Endothelial cell of umbilical vein (primary cell): ENCODE measurements around the gene QSOX2. TPM values are rescaled to one million over a fixed set of nuclear protein-coding genes. Genes with fewer than 3 reads are reported as not detected.

Source experiments
- BruUV-seq: library from RNA; stranded (reverse); fragments of 400-500 nt; replicated peaks from 2 replicates; lab custom pipeline; 2021; lab: Mats Ljungman, UMichigan
- CTCF ChIA-PET: fragments of 300-600, 350-600 bp; sonication (Branson Sonifier 250); formaldehyde crosslinking; loops from one replicate; lab custom pipeline; 2021; ENCODE audit warnings: antibody characterized with exemption, inconsistent platforms; lab: Charles Lee
- POLR2A ChIA-PET: fragments of 300-600, 350-600 bp; sonication (Branson Sonifier 250); formaldehyde crosslinking; loops from one replicate; lab custom pipeline; 2021; ENCODE audit warnings: antibody characterized with exemption, inconsistent platforms; lab: Charles Lee
- DNase-seq: peaks from one replicate; pipeline ENCODE4 v3.0.0-alpha.2; 2011; ENCODE audit warnings: low read depth, low spot score
- FAIRE-seq: peaks from 2 replicates; lab custom pipeline; 2011; peaks lifted over from hg19 to GRCh38; lab: Jason Lieb, UNC
- H2AFZ ChIP-seq: 2 replicates; pipeline ENCODE4 v1.6.0; 2012; ENCODE audit warnings: low read depth, low read length, control low read depth, inconsistent platforms
- H3K27ac ChIP-seq: 2 replicates; pipeline ENCODE4 v1.5.1; 2011; ENCODE audit warnings: low read depth, mild to moderate bottlenecking, control low read depth, low read length, moderate library complexity; ENCODE audit not compliant: insufficient read depth
- H3K27me3 ChIP-seq, 2 experiments: 2 replicates each; pipeline versions ENCODE4 v1.6.0 to v1.6.1; 2011; ENCODE audit warnings: low read length in 2 of 2, mixed read lengths in 1 of 2; ENCODE audit not compliant: control insufficient read depth in 2 of 2, insufficient read depth in 2 of 2
- H3K36me3 ChIP-seq, 2 experiments: 2 replicates in 1 of 2; 3 replicates in 1 of 2; pipeline ENCODE4 v1.5.1; 2011; ENCODE audit warnings: low read length in 2 of 2, mild to moderate bottlenecking in 1 of 2, moderate library complexity in 1 of 2; ENCODE audit not compliant: control insufficient read depth in 2 of 2, insufficient read depth in 2 of 2; ENCODE audit errors: extremely low read depth in 1 of 2
- H3K4me1 ChIP-seq: 3 replicates; pipeline ENCODE4 v1.5.1; 2011; ENCODE audit warnings: mild to moderate bottlenecking, low read length; ENCODE audit not compliant: control insufficient read depth, insufficient read depth; ENCODE audit errors: extremely low read depth
- H3K4me2 ChIP-seq: 2 replicates; pipeline ENCODE4 v1.6.1; 2011; ENCODE audit warnings: low read length, control low read depth, mixed read lengths; ENCODE audit not compliant: insufficient read depth
- H3K4me3 ChIP-seq, 3 experiments: fragments of 200-600 bp in 1 of 3; sonication (generic), shearing (Covaris generic) in 1 of 3; replicated peaks in 1 of 3; 2 replicates each; pipeline ENCODE4 v1.5.1; 2011 to 2016; ENCODE audit warnings: control low read depth in 3 of 3, low read length in 3 of 3, mild to moderate bottlenecking in 2 of 3, inconsistent platforms in 1 of 3, low read depth in 1 of 3, moderate library complexity in 1 of 3; ENCODE audit not compliant: insufficient read depth in 1 of 3
- H3K79me2 ChIP-seq: 2 replicates; pipeline ENCODE4 v1.6.0; 2012; ENCODE audit warnings: low read length, inconsistent platforms; ENCODE audit not compliant: control insufficient read depth, insufficient read depth
- H3K9ac ChIP-seq: replicated peaks from 2 replicates; pipeline ENCODE3; 2011; ENCODE audit warnings: low read length, control low read depth; ENCODE audit not compliant: insufficient read depth; ENCODE audit errors: extremely low read depth
- H3K9me1 ChIP-seq: replicated peaks from 3 replicates; pipeline ENCODE4 v1.6.0; 2011; ENCODE audit warnings: mild to moderate bottlenecking, low read length; ENCODE audit not compliant: control insufficient read depth, insufficient read depth; ENCODE audit errors: extremely low read depth
- H3K9me3 ChIP-seq: replicated peaks from 2 replicates; pipeline ENCODE4 v1.5.1; 2012; ENCODE audit warnings: low read length, inconsistent platforms; ENCODE audit not compliant: control insufficient read depth, insufficient read depth
- H4K20me1 ChIP-seq: replicated peaks from 2 replicates; pipeline ENCODE3; 2011; ENCODE audit warnings: mild to moderate bottlenecking, low read length; ENCODE audit not compliant: control insufficient read depth, insufficient read depth; ENCODE audit errors: extremely low read depth
- EZH2 ChIP-seq: IDR thresholded peaks from 2 replicates; pipeline ENCODE4 v1.6.1; 2012; ENCODE audit warnings: borderline replicate concordance, low read depth, mild to moderate bottlenecking, moderate library complexity, low read length, inconsistent platforms; ENCODE audit not compliant: severe bottlenecking
- FOS ChIP-seq: IDR thresholded peaks from 2 replicates; pipeline ENCODE4 v1.6.1; 2011; ENCODE audit warnings: mild to moderate bottlenecking, low read length, moderate library complexity, borderline replicate concordance; ENCODE audit not compliant: insufficient read depth
- GATA2 ChIP-seq: IDR thresholded peaks from 2 replicates; pipeline ENCODE4 v1.7.0; 2011; ENCODE audit warnings: low read depth, mild to moderate bottlenecking, moderate library complexity, mixed read lengths, low read length; ENCODE audit not compliant: insufficient read length, insufficient read depth
- JUN ChIP-seq: IDR thresholded peaks from 2 replicates; pipeline ENCODE4 v1.6.1; 2011; ENCODE audit warnings: borderline replicate concordance, low read depth; ENCODE audit not compliant: insufficient read length, insufficient read depth
- MYC ChIP-seq: IDR thresholded peaks from one replicate; pipeline ENCODE4 v1.6.1; 2011; ENCODE audit warnings: mild to moderate bottlenecking, low read depth, low read length
- POLR2A ChIP-seq: IDR thresholded peaks from 2 replicates; pipeline ENCODE4 v1.6.1; 2012; ENCODE audit warnings: low read depth, mild to moderate bottlenecking, control low read depth, low read length
- POLR2AphosphoS5 ChIP-seq: IDR thresholded peaks from 2 replicates; pipeline ENCODE4 v1.6.1; 2012; ENCODE audit warnings: low read depth, mild to moderate bottlenecking, control low read depth, low read length, moderate library complexity; ENCODE audit not compliant: insufficient read depth
- dilution Hi-C: fragments of 300-500 bp; cut with MboI; formaldehyde crosslinking; loops from one replicate; pipeline ENCODE4 v1.15.0; 2019; ENCODE audit warnings: low sequenced_read_pairs; ENCODE audit not compliant: extremely low pct_ligation_motif_present
- intact Hi-C: fragments of 100-400 bp; cut with micrococcal nuclease; formaldehyde crosslinking; loops from one replicate; pipeline ENCODE4 v1.10.0; 2022
- polyA plus RNA-seq, 4 experiments: library from polyadenylated mRNA; depleted of rRNA in 3 of 4; stranded (reverse) in 3 of 4; unstranded in 1 of 4; fragments of >200 nt; gene quantifications; 2 replicates each; pipeline versions ENCODE4 v1.2.1 to v1.2.3, GENCODE V29; 2011 to 2012; ENCODE audit warnings: missing spikeins in 1 of 4
- total RNA-seq: library from RNA; stranded (reverse); gene quantifications from 2 replicates; pipeline ENCODE4 v1.2.3, GENCODE V29; 2021
- TF ChIP-seq, protein P1 (sequence below), 2 donors: IDR thresholded peaks; 1 replicate in 1 of 2; 2 replicates in 1 of 2; pipeline ENCODE4 v1.5.1; 2011; ENCODE audit warnings: low read length in 2 of 2, mild to moderate bottlenecking in 2 of 2, moderate library complexity in 2 of 2, control low read depth in 1 of 2, inconsistent platforms in 1 of 2, low read depth in 1 of 2; ENCODE audit not compliant: insufficient read depth in 1 of 2; ENCODE audit errors: extremely low read depth in 1 of 2
- TF ChIP-seq, protein P2 (sequence below): IDR thresholded peaks from 2 replicates; pipeline ENCODE4 v1.6.1; 2011; ENCODE audit not compliant: insufficient read depth, insufficient read length

QSOX2 gene
- total and polyA plus RNA-seq, 2 donors (not counting 3 experiments of a cell fraction or from before 2014, with no cell fraction given), result 16.4 to 23.4 TPM

DNA sequence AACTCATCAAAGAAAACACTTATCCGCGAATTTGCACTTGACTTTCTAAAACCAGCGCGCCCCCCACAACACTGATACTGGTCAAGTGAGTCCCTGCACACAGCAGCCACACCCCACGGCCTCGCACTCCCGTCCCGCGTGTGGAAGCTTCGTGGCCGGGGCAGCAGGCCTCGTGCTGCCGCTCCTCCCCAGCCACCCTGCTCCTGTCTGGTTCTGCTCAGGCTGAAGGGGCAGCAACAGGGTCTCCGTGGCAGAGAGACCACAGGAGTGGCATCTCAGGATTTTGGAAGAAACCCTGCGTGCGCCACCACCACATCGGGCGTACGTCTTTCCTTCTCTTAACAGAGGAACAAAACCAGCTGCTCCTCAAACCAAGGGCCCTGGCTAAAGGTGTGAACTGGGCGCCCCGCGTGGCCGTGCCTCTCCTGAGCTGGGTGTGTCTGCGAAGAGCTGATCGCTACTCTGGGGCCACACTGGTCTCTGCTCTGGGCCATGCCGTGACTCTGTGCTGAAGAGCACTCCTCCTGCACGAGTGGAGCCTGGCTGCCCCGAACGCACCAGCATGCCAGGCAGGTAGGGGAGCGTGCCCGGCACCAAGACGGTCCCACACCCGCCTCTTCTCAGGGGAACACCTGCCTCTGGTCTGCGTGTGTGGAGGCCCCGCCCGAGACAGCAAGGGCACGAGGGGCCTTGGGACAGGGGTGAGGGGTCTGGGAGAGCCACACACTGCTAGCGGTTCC is 23.3 kb downstream of the QSOX2 start:
- no peaks in the 10 kb centered on the region for H3K79me2 ChIP-seq
- H3K9me1 ChIP-seq, result no peaks in the 10 kb centered on the region
- no peak overlapping the region for H3K27ac ChIP-seq
- BruUV-seq, result no TSS peak
- no peak for DNase-seq
- ChIA-PET POLR2A (no interaction called here), CTCF (interaction anchor here (1.1 to 1.9 kb wide), 3 partner anchors 36 to 88 kb away, joined by 3 to 6 read pairs (median 4); no protein-coding TSS in a partner anchor)
- intact Hi-C loops, result no loop called here
- no peak for FAIRE-seq
- no peak overlapping the region for H3K4me3 ChIP-seq
- no peaks in the 10 kb centered on the region for H3K27me3 ChIP-seq
- H3K36me3 ChIP-seq, result peaks cover 0 to 3% of the 10 kb centered on the region in 2 experiments
- no peak overlapping the region for H2AFZ ChIP-seq
- no peaks in the 10 kb centered on the region for H3K9me3 ChIP-seq
- no peak for TF ChIP-seq FOS
- no peak for TF ChIP-seq MYC
- no peak for TF ChIP-seq JUN
- TF ChIP-seq POLR2AphosphoS5, result no peak
- no peak for TF ChIP-seq EZH2
- H3K9ac ChIP-seq, result no peak overlapping the region
- dilution Hi-C loops, result no loop called here
- H4K20me1 ChIP-seq, result no peaks in the 10 kb centered on the region
- H3K4me1 ChIP-seq, result no peaks in the 10 kb centered on the region
- no peak overlapping the region for H3K4me2 ChIP-seq

DNA sequence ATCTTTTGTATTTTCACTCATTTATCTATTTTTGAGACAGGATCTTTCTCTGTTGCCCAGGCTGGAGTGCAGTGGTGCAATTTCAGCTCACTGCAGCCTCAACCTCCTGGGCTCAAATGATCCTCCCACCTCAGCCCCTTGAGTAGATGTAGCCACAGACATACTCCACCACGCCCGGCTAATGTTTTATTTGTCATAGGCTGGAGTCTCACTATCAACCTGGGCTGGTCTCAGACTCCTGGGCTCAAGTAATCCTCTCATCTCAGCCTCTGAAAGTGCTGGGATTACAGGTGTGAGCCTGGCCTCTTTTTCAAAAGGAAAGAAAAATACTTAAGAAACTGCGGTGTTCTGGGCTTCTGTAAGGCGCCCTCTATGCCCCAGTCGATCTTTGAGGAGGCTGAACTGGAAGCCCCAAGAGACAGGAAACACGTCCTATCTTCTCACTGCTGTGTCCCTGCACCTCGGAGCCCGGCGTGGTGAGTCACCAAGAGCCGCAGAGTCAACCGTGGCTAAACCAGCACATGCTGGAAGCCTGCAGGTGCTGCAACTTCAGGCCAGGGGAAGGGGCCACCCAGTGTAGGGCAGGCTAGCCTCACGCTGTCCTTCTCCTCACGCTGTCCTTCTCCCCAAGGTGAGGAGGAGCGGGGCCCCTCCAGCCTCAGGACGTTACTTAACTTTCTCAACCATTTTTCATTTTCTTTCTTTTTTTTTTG is 25.4 kb downstream of the QSOX2 start:
- no TSS peak for BruUV-seq
- Histone ChIP-seq H2AFZ (no peak overlapping the region), H3K4me3 (no peak overlapping the region), H3K9ac (no peak overlapping the region), H4K20me1 (no peaks in the 10 kb centered on the region), H3K9me3 (no peaks in the 10 kb centered on the region), H3K27me3 (no peaks in the 10 kb centered on the region), H3K27ac (no peak overlapping the region), H3K79me2 (no peaks in the 10 kb centered on the region), H3K9me1 (no peaks in the 10 kb centered on the region), H3K4me1 (no peaks in the 10 kb centered on the region), H3K4me2 (no peak overlapping the region), H3K36me3 (peaks cover 0 to 3% of the 10 kb centered on the region in 2 experiments)
- ChIA-PET CTCF (interaction anchor here (0.8 to 2.7 kb wide), 4 partner anchors 9 to 78 kb away, joined by 3 to 11 read pairs (median 4); no protein-coding TSS in a partner anchor), POLR2A (no interaction called here)
- DNase-seq (no peak), FAIRE-seq (peak; percentile 18)
- dilution Hi-C loops, result no loop called here
- TF ChIP-seq FOS (no peak), JUN (no peak), EZH2 (no peak), GATA2 (no peak), POLR2AphosphoS5 (no peak), POLR2A (no peak), MYC (no peak)
- TF ChIP-seq, protein P1, sequence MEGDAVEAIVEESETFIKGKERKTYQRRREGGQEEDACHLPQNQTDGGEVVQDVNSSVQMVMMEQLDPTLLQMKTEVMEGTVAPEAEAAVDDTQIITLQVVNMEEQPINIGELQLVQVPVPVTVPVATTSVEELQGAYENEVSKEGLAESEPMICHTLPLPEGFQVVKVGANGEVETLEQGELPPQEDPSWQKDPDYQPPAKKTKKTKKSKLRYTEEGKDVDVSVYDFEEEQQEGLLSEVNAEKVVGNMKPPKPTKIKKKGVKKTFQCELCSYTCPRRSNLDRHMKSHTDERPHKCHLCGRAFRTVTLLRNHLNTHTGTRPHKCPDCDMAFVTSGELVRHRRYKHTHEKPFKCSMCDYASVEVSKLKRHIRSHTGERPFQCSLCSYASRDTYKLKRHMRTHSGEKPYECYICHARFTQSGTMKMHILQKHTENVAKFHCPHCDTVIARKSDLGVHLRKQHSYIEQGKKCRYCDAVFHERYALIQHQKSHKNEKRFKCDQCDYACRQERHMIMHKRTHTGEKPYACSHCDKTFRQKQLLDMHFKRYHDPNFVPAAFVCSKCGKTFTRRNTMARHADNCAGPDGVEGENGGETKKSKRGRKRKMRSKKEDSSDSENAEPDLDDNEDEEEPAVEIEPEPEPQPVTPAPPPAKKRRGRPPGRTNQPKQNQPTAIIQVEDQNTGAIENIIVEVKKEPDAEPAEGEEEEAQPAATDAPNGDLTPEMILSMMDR (IDR thresholded peaks at IDR 0.05; ENCODE audit: extremely low read depth in 1 of 2, insufficient read depth in 1 of 2, low read depth in 1 of 2, low read length in 2 of 2), result no peak
- TF ChIP-seq, protein P2, sequence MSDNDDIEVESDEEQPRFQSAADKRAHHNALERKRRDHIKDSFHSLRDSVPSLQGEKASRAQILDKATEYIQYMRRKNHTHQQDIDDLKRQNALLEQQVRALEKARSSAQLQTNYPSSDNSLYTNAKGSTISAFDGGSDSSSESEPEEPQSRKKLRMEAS, result no peak
- intact Hi-C loops, result no loop called here
